K562 (cell line): ENCODE measurements around the gene FAM219A. TPM values are rescaled to one million over a fixed set of nuclear protein-coding genes. Genes with fewer than 3 reads are reported as not detected.
A peak's percentile ranks its signal among the peaks of the same experiment; 100 is the strongest.

Experiments
- ATAC-seq: fragments of 200-7000 bp; cut with Tn5 transposase; 3 replicates; pipeline ENCODE4 v1.9.1; 2020; ENCODE audit warnings: moderate library complexity
- BruUV-seq: library from RNA; stranded (reverse); fragments of 400-500 nt; replicated peaks from 2 replicates; lab custom pipeline; 2021; lab: Mats Ljungman, UMichigan
- CTCF ChIA-PET: fragments of 300-600 bp; formaldehyde crosslinking; extraction: SDS; loops from one replicate; lab custom pipeline; 2021; ENCODE audit warnings: low intra/inter-chr PET ratio; lab: Yijun Ruan, JAX
- POLR2A ChIA-PET: fragments of 300-600, 350-650 bp; sonication (Branson Sonifier 250); formaldehyde crosslinking; extraction: SDS; loops from one replicate; lab custom pipeline; 2021; ENCODE audit warnings: antibody characterized with exemption, inconsistent platforms; lab: Yijun Ruan, JAX
- DNase-seq, 4 experiments: peaks; one replicate each; pipeline versions ENCODE4 v3.0.0 to v3.0.0-alpha.2; 2011 to 2018; ENCODE audit warnings: low spot score in 3 of 4, mixed read lengths in 3 of 4; ENCODE audit errors: extremely low read depth in 1 of 4
- FAIRE-seq: peaks from 2 replicates; lab custom pipeline; 2011; peaks lifted over from hg19 to GRCh38; lab: Jason Lieb, UNC
- H2AFZ ChIP-seq: 2 replicates; pipeline ENCODE4 v1.6.0; 2011; ENCODE audit warnings: low read depth, low read length, control low read depth, inconsistent platforms
- H3K27ac ChIP-seq: fragments of 200-600 bp; 3 replicates; pipeline ENCODE4 v1.8.0; 2011; ENCODE audit warnings: low read depth, mild to moderate bottlenecking, control low read depth, inconsistent platforms, low read length, moderate library complexity, mixed read lengths; ENCODE audit errors: extremely low read depth
- H3K27me3 ChIP-seq, 2 experiments: fragments of 300-600 bp in 1 of 2; 2 replicates in 1 of 2; 3 replicates in 1 of 2; pipeline versions ENCODE4 v1.6.0 to v1.8.0; 2011; ENCODE audit warnings: inconsistent platforms in 2 of 2, low read length in 2 of 2, mild to moderate bottlenecking in 1 of 2, mixed read lengths in 1 of 2, moderate library complexity in 1 of 2; ENCODE audit not compliant: control insufficient read depth in 2 of 2, insufficient read depth in 2 of 2
- H3K36me3 ChIP-seq: fragments of 300-600 bp; 3 replicates; pipeline ENCODE4 v1.8.0; 2011; ENCODE audit warnings: mild to moderate bottlenecking, low read length, inconsistent platforms; ENCODE audit not compliant: control insufficient read depth, insufficient read depth
- H3K4me1 ChIP-seq, 2 experiments: fragments of 200-600 bp in 1 of 2; replicated peaks in 1 of 2; 2 replicates in 1 of 2; 3 replicates in 1 of 2; pipeline versions ENCODE4 v1.5.1 to v1.8.0; 2011; ENCODE audit warnings: inconsistent platforms in 2 of 2, low read length in 2 of 2, mild to moderate bottlenecking in 1 of 2, mixed read lengths in 1 of 2, moderate library complexity in 1 of 2; ENCODE audit not compliant: control insufficient read depth in 2 of 2, insufficient read depth in 2 of 2
- H3K4me2 ChIP-seq: 2 replicates; pipeline ENCODE4 v1.6.1; 2011; ENCODE audit warnings: low read length, control low read depth, inconsistent platforms, mixed read lengths; ENCODE audit not compliant: insufficient read depth
- H3K4me3 ChIP-seq: fragments of 200-600 bp; sonication (generic), shearing (Covaris generic); 2 replicates; pipeline ENCODE4 v1.5.1; 2016; ENCODE audit warnings: control low read depth, inconsistent platforms
- H3K79me2 ChIP-seq: fragments of 200-600 bp; 3 replicates; pipeline ENCODE4 v1.8.0; 2011; ENCODE audit warnings: low read length, inconsistent platforms; ENCODE audit not compliant: control insufficient read depth, insufficient read depth
- H3K9ac ChIP-seq, 2 experiments: 2 replicates each; pipeline versions ENCODE4 v1.6.0 to v1.6.1; 2011; ENCODE audit warnings: low read depth in 2 of 2, low read length in 2 of 2, control low read depth in 1 of 2, inconsistent platforms in 1 of 2, mild to moderate bottlenecking in 1 of 2, mixed read lengths in 1 of 2; ENCODE audit not compliant: insufficient read depth in 1 of 2
- H3K9me1 ChIP-seq: one replicate; pipeline ENCODE4 v1.6.0; 2011; ENCODE audit warnings: inconsistent platforms, mild to moderate bottlenecking, low read length, moderate library complexity; ENCODE audit not compliant: control insufficient read depth, insufficient read depth
- H3K9me3 ChIP-seq: replicated peaks from 2 replicates; pipeline ENCODE4 v1.5.1; 2011; ENCODE audit warnings: low read depth, low read length, inconsistent platforms; ENCODE audit not compliant: control insufficient read depth, insufficient read depth
- H4K20me1 ChIP-seq: replicated peaks from 2 replicates; pipeline ENCODE4 v1.6.1; 2011; ENCODE audit warnings: low read length, inconsistent platforms, mixed read lengths; ENCODE audit not compliant: control insufficient read depth, insufficient read depth
- ILK ChIP-seq: fragments of 450-650 bp; IDR thresholded peaks from 2 replicates; pipeline ENCODE4 v1.6.1; 2016; ENCODE audit warnings: missing genetic modification characterization, low read depth, mild to moderate bottlenecking, missing compliant biosample characterization, moderate library complexity, borderline replicate concordance
- RBBP5 ChIP-seq: fragments of 200-600 bp; sonication (generic); IDR thresholded peaks from 2 replicates; pipeline ENCODE4 v1.6.1; 2012; ENCODE audit warnings: borderline replicate concordance, mild to moderate bottlenecking, low read length, control low read depth, inconsistent platforms; ENCODE audit not compliant: insufficient read depth, poor library complexity, severe bottlenecking
- SAFB ChIP-seq: fragments of 200-400 bp; formaldehyde crosslinking; IDR thresholded peaks from 2 replicates; pipeline ENCODE4 v1.6.1; 2017; ENCODE audit warnings: low read depth, low read length, borderline replicate concordance
- SMC3 ChIP-seq: conservative IDR thresholded peaks from 2 replicates; pipeline ENCODE4 v1.6.1; 2011; ENCODE audit warnings: low read depth, low read length, improper control_type of control experiment; ENCODE audit not compliant: insufficient read depth
- in situ Hi-C: fragments of 300-500 bp; cut with MboI; formaldehyde crosslinking; loops from 4 replicates; pipeline ENCODE4 v1.15.0; 2018; ENCODE audit warnings: inconsistent platforms, mixed read lengths
- intact Hi-C: fragments of 100-400 bp; cut with micrococcal nuclease; formaldehyde crosslinking; loops from 2 replicates; pipeline ENCODE4 v1.14.2; 2022
- polyA plus RNA-seq, 8 experiments: library from polyadenylated mRNA; depleted of rRNA in 4 of 8; stranded (reverse) in 5 of 8; unstranded in 3 of 8; fragments of >200 nt; fragmentation: Nextera tagmentation in 2 of 8; fragmentation: Illumina TruSeq in 1 of 8; extraction: Ambion mirVana in 2 of 8; extraction: Trizol in 1 of 8; gene quantifications; 2 replicates each; pipeline versions ENCODE4 v1.2.1 to v1.2.3, GENCODE V29; 2011 to 2014; ENCODE audit warnings: inconsistent platforms in 1 of 8, missing spikeins in 1 of 8
- total RNA-seq, 7 experiments: library from RNA; depleted of rRNA in 6 of 7; stranded (reverse); fragments of >200 nt in 6 of 7; fragmentation: Illumina TruSeq in 2 of 7; extraction: Trizol in 2 of 7; gene quantifications; 2 replicates each; pipeline versions ENCODE4 v1.2.1 to v1.2.3, GENCODE V29; 2011 to 2021; ENCODE audit warnings: low replicate concordance in 1 of 7
- TF ChIP-seq, protein P1 (sequence below), 3 experiments: IDR thresholded peaks in 2 of 3; conservative IDR thresholded peaks in 1 of 3; 2 replicates each; pipeline ENCODE4 v1.5.1; 2011 to 2012; ENCODE audit warnings: low read length in 3 of 3, mild to moderate bottlenecking in 3 of 3, control low read depth in 2 of 3, improper control_type of control experiment in 1 of 3, inconsistent platforms in 1 of 3, low read depth in 1 of 3, mixed read lengths in 1 of 3, moderate library complexity in 1 of 3; ENCODE audit not compliant: insufficient read depth in 2 of 3
- TF ChIP-seq, protein P2 (sequence below), 2 experiments: fragments of 450-650 bp; formaldehyde crosslinking in 1 of 2; IDR thresholded peaks; 2 replicates each; pipeline versions ENCODE4 v1.4.0 to v1.6.1; 2014 to 2020; ENCODE audit warnings: mild to moderate bottlenecking in 2 of 2, borderline replicate concordance in 1 of 2, low read depth in 1 of 2

Gene FAM219A
- total and polyA plus RNA-seq, 9 of the 15 experiments (the other 6 are each of a cell fraction or from before 2014, with no cell fraction given) = 0.63 to 8.6 (median 2.9) TPM

DNA sequence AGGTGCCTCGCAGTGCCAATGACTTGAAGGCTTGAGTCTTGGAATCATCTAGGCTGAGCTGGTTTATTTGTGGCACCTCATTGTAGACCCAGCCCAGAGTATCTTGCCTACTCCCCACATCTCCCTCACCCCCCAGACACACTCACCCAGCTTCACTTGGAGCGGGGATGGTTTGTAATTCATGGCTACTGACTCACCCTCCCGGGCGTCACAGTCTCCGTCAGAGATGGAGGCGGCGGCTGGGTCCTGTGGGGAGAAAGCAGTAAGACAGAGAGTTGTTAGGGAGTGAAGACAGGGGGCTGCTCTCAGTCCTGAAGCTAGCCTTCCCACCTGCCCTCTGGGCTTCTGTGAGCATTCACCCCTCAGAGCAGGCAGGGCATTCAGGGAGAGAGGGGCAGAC lies 52.7 kb downstream of the FAM219A start (continued):
- no peak for TF ChIP-seq SAFB

DNA sequence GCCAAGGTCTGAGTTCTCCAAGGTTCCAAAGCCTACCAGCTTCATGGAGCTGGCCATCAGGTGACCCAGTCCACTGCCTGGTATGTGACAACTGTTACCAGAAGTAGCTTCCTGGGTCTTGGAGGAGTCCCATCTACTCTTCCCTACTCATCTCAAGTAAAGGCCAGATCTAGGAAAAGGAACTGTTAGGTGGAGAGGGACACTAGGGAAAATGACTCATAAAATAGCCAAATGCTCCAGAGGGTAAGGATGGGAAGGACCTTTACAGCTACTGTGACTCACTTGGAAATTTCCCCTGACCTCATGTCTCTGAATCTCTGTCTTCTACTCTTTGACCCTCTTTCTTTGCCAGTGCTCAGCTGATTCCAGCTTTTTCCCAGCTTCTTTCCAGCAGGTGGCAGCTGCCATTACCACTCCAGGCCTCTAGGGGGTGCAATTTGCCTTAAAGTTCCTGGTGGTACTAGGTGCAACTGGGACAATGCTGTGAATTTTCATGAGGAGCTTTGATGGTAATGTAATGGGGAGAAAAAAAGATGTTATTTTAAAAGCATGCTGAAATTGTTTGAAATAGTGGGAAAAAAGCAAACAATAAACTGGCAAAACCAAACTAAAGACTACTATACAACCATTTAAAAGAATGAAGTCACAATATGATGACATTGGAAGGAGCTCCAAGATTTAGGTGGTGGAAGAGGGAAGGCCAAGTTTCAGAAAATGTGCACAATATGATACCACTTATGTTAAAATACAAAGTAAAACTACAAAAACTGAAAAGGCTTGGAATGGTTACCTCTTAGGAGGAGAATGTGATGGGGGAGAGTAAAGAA lies 54.6 kb downstream of the FAM219A start:
- POLR2A ChIA-PET = interaction anchor here (0.5 to 2.1 kb wide), 4 partner anchors 11 to 231 kb away, joined by 3 to 7 read pairs (median 4); no protein-coding TSS in a partner anchor
- peak; percentile 53 to 73 (median 72) for DNase-seq
- TF ChIP-seq SMC3 = peak; percentile 55; the same call in 1 of the 2 replicates
- TF ChIP-seq RBBP5 = no peak
- TF ChIP-seq ILK (tag) = no peak
- TF ChIP-seq, protein P1, sequence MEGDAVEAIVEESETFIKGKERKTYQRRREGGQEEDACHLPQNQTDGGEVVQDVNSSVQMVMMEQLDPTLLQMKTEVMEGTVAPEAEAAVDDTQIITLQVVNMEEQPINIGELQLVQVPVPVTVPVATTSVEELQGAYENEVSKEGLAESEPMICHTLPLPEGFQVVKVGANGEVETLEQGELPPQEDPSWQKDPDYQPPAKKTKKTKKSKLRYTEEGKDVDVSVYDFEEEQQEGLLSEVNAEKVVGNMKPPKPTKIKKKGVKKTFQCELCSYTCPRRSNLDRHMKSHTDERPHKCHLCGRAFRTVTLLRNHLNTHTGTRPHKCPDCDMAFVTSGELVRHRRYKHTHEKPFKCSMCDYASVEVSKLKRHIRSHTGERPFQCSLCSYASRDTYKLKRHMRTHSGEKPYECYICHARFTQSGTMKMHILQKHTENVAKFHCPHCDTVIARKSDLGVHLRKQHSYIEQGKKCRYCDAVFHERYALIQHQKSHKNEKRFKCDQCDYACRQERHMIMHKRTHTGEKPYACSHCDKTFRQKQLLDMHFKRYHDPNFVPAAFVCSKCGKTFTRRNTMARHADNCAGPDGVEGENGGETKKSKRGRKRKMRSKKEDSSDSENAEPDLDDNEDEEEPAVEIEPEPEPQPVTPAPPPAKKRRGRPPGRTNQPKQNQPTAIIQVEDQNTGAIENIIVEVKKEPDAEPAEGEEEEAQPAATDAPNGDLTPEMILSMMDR (IDR thresholded peaks at IDR 0.05 in 2 of 3, conservative IDR thresholded peaks at IDR 0.05 in 1 of 3; ENCODE audit: insufficient read depth in 2 of 3, low read depth in 1 of 3, low read length in 3 of 3) = peak; percentile 91 to 96 (median 93)
- TF ChIP-seq, protein P2, sequence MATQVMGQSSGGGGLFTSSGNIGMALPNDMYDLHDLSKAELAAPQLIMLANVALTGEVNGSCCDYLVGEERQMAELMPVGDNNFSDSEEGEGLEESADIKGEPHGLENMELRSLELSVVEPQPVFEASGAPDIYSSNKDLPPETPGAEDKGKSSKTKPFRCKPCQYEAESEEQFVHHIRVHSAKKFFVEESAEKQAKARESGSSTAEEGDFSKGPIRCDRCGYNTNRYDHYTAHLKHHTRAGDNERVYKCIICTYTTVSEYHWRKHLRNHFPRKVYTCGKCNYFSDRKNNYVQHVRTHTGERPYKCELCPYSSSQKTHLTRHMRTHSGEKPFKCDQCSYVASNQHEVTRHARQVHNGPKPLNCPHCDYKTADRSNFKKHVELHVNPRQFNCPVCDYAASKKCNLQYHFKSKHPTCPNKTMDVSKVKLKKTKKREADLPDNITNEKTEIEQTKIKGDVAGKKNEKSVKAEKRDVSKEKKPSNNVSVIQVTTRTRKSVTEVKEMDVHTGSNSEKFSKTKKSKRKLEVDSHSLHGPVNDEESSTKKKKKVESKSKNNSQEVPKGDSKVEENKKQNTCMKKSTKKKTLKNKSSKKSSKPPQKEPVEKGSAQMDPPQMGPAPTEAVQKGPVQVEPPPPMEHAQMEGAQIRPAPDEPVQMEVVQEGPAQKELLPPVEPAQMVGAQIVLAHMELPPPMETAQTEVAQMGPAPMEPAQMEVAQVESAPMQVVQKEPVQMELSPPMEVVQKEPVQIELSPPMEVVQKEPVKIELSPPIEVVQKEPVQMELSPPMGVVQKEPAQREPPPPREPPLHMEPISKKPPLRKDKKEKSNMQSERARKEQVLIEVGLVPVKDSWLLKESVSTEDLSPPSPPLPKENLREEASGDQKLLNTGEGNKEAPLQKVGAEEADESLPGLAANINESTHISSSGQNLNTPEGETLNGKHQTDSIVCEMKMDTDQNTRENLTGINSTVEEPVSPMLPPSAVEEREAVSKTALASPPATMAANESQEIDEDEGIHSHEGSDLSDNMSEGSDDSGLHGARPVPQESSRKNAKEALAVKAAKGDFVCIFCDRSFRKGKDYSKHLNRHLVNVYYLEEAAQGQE (IDR thresholded peaks at IDR 0.05; ENCODE audit: borderline replicate concordance) = peak; percentile 66; the same call in 1 of the 2 replicates
- TF ChIP-seq, protein P2 (CRISPR knock-in tag; IDR thresholded peaks at IDR 0.05; ENCODE audit: low read depth) = no peak

More for the DNA sequence above, 54.6 kb downstream of the FAM219A start:
- CTCF ChIA-PET = interaction anchor here (1.8 kb wide), 1 partner anchor 97 kb away, joined by 14 read pairs; no protein-coding TSS in a partner anchor
- no peak overlapping the region for H3K9ac ChIP-seq
- H3K9me3 ChIP-seq = no peaks in the 10 kb centered on the region
- no peaks in the 10 kb centered on the region for H3K9me1 ChIP-seq
- ATAC-seq (peak; percentile 72), FAIRE-seq (peak; percentile 96)
- no peak overlapping the region for H3K27ac ChIP-seq
- H3K79me2 ChIP-seq = no peaks in the 10 kb centered on the region
- no peak overlapping the region for H3K4me3 ChIP-seq
- in situ Hi-C loops (loop anchor here (10.0 kb wide), 1 partner anchor 201 kb away; no protein-coding TSS in a partner anchor), intact Hi-C loops (loop anchor here (1.0 to 5.0 kb wide), 2 partner anchors 97 to 189 kb away; no protein-coding TSS in a partner anchor)
- no peak overlapping the region for H3K4me2 ChIP-seq
- H2AFZ ChIP-seq = no peak overlapping the region
- BruUV-seq = no TSS peak
- no peaks in the 10 kb centered on the region for H4K20me1 ChIP-seq
- H3K4me1 ChIP-seq = no peaks in the 10 kb centered on the region; a peak in 1 of 5 replicates
- no peaks in the 10 kb centered on the region for H3K27me3 ChIP-seq
- no peaks in the 10 kb centered on the region; the same call in 2 of the 3 replicates for H3K36me3 ChIP-seq
